Kidney epithelial cell (primary cell): ENCODE measurements around the gene ARHGAP42. TPM values are rescaled to one million over a fixed set of nuclear protein-coding genes. Genes with fewer than 3 reads are reported as not detected.

Source experiments
- DNase-seq: peaks from one replicate; pipeline ENCODE4 v3.0.0-alpha.2; 2010; ENCODE audit warnings: low read depth
- H3K27me3 ChIP-seq: 2 replicates; pipeline ENCODE4 v1.6.0; 2011; ENCODE audit warnings: low read length; ENCODE audit not compliant: control insufficient read depth, insufficient read depth
- H3K36me3 ChIP-seq: 2 replicates; pipeline ENCODE4 v1.5.1; 2011; ENCODE audit warnings: low read length; ENCODE audit not compliant: control insufficient read depth, insufficient read depth
- H3K4me3 ChIP-seq: 2 replicates; pipeline ENCODE4 v1.5.1; 2011; ENCODE audit warnings: low read depth, mild to moderate bottlenecking, control low read depth, low read length
- CTCF ChIP-seq: IDR thresholded peaks from 2 replicates; pipeline ENCODE4 v1.5.1; 2011; ENCODE audit warnings: mild to moderate bottlenecking, moderate library complexity, low read length, control low read depth, inconsistent platforms; ENCODE audit not compliant: insufficient read depth, poor library complexity, severe bottlenecking
- total RNA-seq: library from RNA; depleted of rRNA; stranded (reverse); fragments of >200 nt; gene quantifications from 2 replicates; pipeline ENCODE4 v1.2.3, GENCODE V29; 2015

ARHGAP42 gene
- total RNA-seq, 1 donor from 2014 or later, result 27.9 TPM

GRCh38 chr11:100820621-100821020 lies 133.5 kb downstream of the ARHGAP42 start:
- no peak overlapping the region for H3K4me3 ChIP-seq
- H3K27me3 ChIP-seq, result no peaks in the 10 kb centered on the region
- no peak for TF ChIP-seq CTCF
- DNase-seq, result no peak
- H3K36me3 ChIP-seq, result no peaks in the 10 kb centered on the region

GRCh38 chr11:100821198-100821597 lies 134.1 kb downstream of the ARHGAP42 start:
- H3K36me3 ChIP-seq, result no peaks in the 10 kb centered on the region
- no peak overlapping the region for H3K4me3 ChIP-seq
- DNase-seq, result no peak
- no peak for TF ChIP-seq CTCF
- no peaks in the 10 kb centered on the region for H3K27me3 ChIP-seq

GRCh38 chr11:100823360-100823759 lies 136.3 kb downstream of the ARHGAP42 start:
- no peak for DNase-seq
- Histone ChIP-seq H3K27me3 (no peaks in the 10 kb centered on the region), H3K4me3 (no peak overlapping the region), H3K36me3 (no peaks in the 10 kb centered on the region)
- TF ChIP-seq CTCF, result no peak

- DNase-seq, result peak; percentile 70
These were observed 137.1 kb downstream of the ARHGAP42 start for GRCh38 chr11:100824041-100824809.

GRCh38 chr11:100825626-100826025 lies 138.5 kb downstream of the ARHGAP42 start:
- DNase-seq, result no peak
- Histone ChIP-seq H3K36me3 (no peaks in the 10 kb centered on the region), H3K27me3 (no peaks in the 10 kb centered on the region), H3K4me3 (no peak overlapping the region)
- no peak for TF ChIP-seq CTCF

More at GRCh38 chr11:100824041-100824809, 137.1 kb downstream of the ARHGAP42 start:
- no peak for TF ChIP-seq CTCF
- Histone ChIP-seq H3K4me3 (no peak overlapping the region), H3K27me3 (no peaks in the 10 kb centered on the region), H3K36me3 (no peaks in the 10 kb centered on the region)
